H9 (cell line): Measurements from ENCODE around the gene CCNT2. TPM values are rescaled to one million over a fixed set of nuclear protein-coding genes. Genes with fewer than 3 reads are reported as not detected.

Experiments used
- DNase-seq: peaks from one replicate; pipeline ENCODE4 v3.0.0-alpha.2; 2017
- H2AFZ ChIP-seq: one replicate; pipeline ENCODE4 v1.6.1; 2013; ENCODE audit warnings: mild to moderate bottlenecking, low read length, control low read depth, moderate library complexity
- H2AK5ac ChIP-seq: 2 replicates; pipeline ENCODE4 v1.6.1; 2013; ENCODE audit warnings: low read length, control low read depth, mixed read lengths; ENCODE audit not compliant: insufficient read length
- H2BK120ac ChIP-seq: one replicate; pipeline ENCODE4 v1.6.1; 2013; ENCODE audit warnings: low read depth, mild to moderate bottlenecking, low read length, control low read depth, inconsistent platforms; ENCODE audit not compliant: poor library complexity, severe bottlenecking
- H2BK12ac ChIP-seq: 2 replicates; pipeline ENCODE4 v1.6.1; 2013; ENCODE audit warnings: low read length, control low read depth, mixed read lengths, low read depth; ENCODE audit not compliant: insufficient read length
- H2BK15ac ChIP-seq: 2 replicates; pipeline ENCODE4 v1.6.1; 2013; ENCODE audit warnings: low read depth, low read length, control low read depth
- H2BK20ac ChIP-seq: one replicate; pipeline ENCODE4 v1.6.1; 2013; ENCODE audit warnings: low read depth, mild to moderate bottlenecking, low read length, control low read depth, inconsistent platforms; ENCODE audit not compliant: poor library complexity, severe bottlenecking
- H2BK5ac ChIP-seq: 2 replicates; pipeline ENCODE4 v1.6.1; 2013; ENCODE audit warnings: low read length, control low read depth, mixed read lengths; ENCODE audit not compliant: insufficient read length
- H3K14ac ChIP-seq: 2 replicates; pipeline ENCODE4 v1.6.1; 2013; ENCODE audit warnings: low read length, control low read depth; ENCODE audit not compliant: insufficient read depth
- H3K18ac ChIP-seq: 2 replicates; pipeline ENCODE4 v1.6.1; 2013; ENCODE audit warnings: low read depth, mild to moderate bottlenecking, mixed read lengths, low read length, control low read depth; ENCODE audit not compliant: insufficient read length
- H3K23ac ChIP-seq: 2 replicates; pipeline ENCODE4 v1.6.1; 2013; ENCODE audit warnings: low read length, control low read depth, mixed read lengths, low read depth; ENCODE audit not compliant: insufficient read length
- H3K23me2 ChIP-seq: 2 replicates; pipeline ENCODE4 v1.6.1; 2013; ENCODE audit warnings: low read depth, mild to moderate bottlenecking, mixed read lengths, low read length, control low read depth; ENCODE audit not compliant: insufficient read length, poor library complexity, severe bottlenecking
- H3K27ac ChIP-seq: 2 replicates; pipeline ENCODE4 v1.5.1; 2013; ENCODE audit warnings: low read length, control low read depth, mixed read lengths, low read depth; ENCODE audit not compliant: insufficient read length
- H3K27me3 ChIP-seq: 2 replicates; pipeline ENCODE4 v1.6.1; 2013; ENCODE audit warnings: low read length, control low read depth, inconsistent platforms; ENCODE audit not compliant: insufficient read depth
- H3K4ac ChIP-seq: 2 replicates; pipeline ENCODE4 v1.6.1; 2013; ENCODE audit warnings: low read depth, mild to moderate bottlenecking, control low read depth, inconsistent platforms, low read length, moderate library complexity
- H3K4me1 ChIP-seq: 2 replicates; pipeline ENCODE4 v1.6.1; 2013; ENCODE audit warnings: low read length, control low read depth, inconsistent platforms; ENCODE audit not compliant: insufficient read depth
- H3K4me2 ChIP-seq: 2 replicates; pipeline ENCODE4 v1.6.1; 2013; ENCODE audit warnings: low read length, control low read depth, mixed read lengths; ENCODE audit not compliant: insufficient read length, insufficient read depth
- H3K56ac ChIP-seq: 2 replicates; pipeline ENCODE4 v1.6.1; 2013; ENCODE audit warnings: low read depth, mild to moderate bottlenecking, mixed read lengths, low read length, control low read depth; ENCODE audit not compliant: insufficient read length
- H3K79me1 ChIP-seq: 2 replicates; pipeline ENCODE4 v1.6.1; 2013; ENCODE audit warnings: low read depth, mild to moderate bottlenecking, moderate library complexity, low read length, control low read depth, inconsistent platforms; ENCODE audit not compliant: insufficient read depth, poor library complexity, severe bottlenecking
- H3K79me2 ChIP-seq: 2 replicates; pipeline ENCODE4 v1.6.1; 2013; ENCODE audit warnings: low read length, control low read depth, inconsistent platforms; ENCODE audit not compliant: insufficient read depth
- H3K9ac ChIP-seq: 2 replicates; pipeline ENCODE4 v1.6.1; 2013; ENCODE audit warnings: low read length, control low read depth, mixed read lengths; ENCODE audit not compliant: insufficient read length; ENCODE audit errors: extremely low read depth
- H3K9me3 ChIP-seq: one replicate; pipeline ENCODE4 v1.6.1; 2013; ENCODE audit warnings: low read depth, low read length, inconsistent platforms; ENCODE audit not compliant: control insufficient read depth
- H3T11ph ChIP-seq: one replicate; pipeline ENCODE4 v1.6.1; 2013; ENCODE audit warnings: mild to moderate bottlenecking, low read length, control low read depth, inconsistent platforms
- H4K20me1 ChIP-seq: one replicate; pipeline ENCODE4 v1.6.1; 2013; ENCODE audit not compliant: control insufficient read depth, insufficient read length, insufficient read depth
- H4K5ac ChIP-seq: 2 replicates; pipeline ENCODE4 v1.6.1; 2013; ENCODE audit warnings: low read depth, mild to moderate bottlenecking, mixed read lengths, low read length, control low read depth; ENCODE audit not compliant: insufficient read length
- H4K8ac ChIP-seq: replicated peaks from 2 replicates; pipeline ENCODE4 v1.6.1; 2013; ENCODE audit warnings: low read length, control low read depth, mixed read lengths, low read depth; ENCODE audit not compliant: insufficient read length
- H4K91ac ChIP-seq: 2 replicates; pipeline ENCODE4 v1.6.1; 2013; ENCODE audit warnings: low read depth, mild to moderate bottlenecking, moderate library complexity, mixed read lengths, low read length, control low read depth; ENCODE audit not compliant: insufficient read length
- H3K27ac Mint-ChIP-seq, 3 experiments: 2 replicates in 2 of 3; 3 replicates in 1 of 3; pipeline ENCODE4 v1.8.0; 2020 to 2021; ENCODE audit warnings: mixed read lengths in 3 of 3, mild to moderate bottlenecking in 1 of 3, moderate library complexity in 1 of 3
- H3K27me3 Mint-ChIP-seq: 2 replicates; pipeline ENCODE4 v1.8.0; 2021; ENCODE audit warnings: low read depth, mild to moderate bottlenecking, moderate library complexity, mixed read lengths
- H3K36me3 Mint-ChIP-seq, 3 experiments: 2 replicates in 2 of 3; 3 replicates in 1 of 3; pipeline ENCODE4 v1.8.0; 2020 to 2021; ENCODE audit warnings: low read depth in 3 of 3, mixed read lengths in 3 of 3; ENCODE audit not compliant: insufficient read depth in 1 of 3
- H3K4me1 Mint-ChIP-seq, 2 experiments: 2 replicates each; pipeline ENCODE4 v1.8.0; 2020; ENCODE audit warnings: mixed read lengths in 2 of 2
- H3K4me3 Mint-ChIP-seq, 2 experiments: 2 replicates in 1 of 2; 3 replicates in 1 of 2; pipeline ENCODE4 v1.8.0; 2020 to 2021; ENCODE audit warnings: mild to moderate bottlenecking in 2 of 2, mixed read lengths in 2 of 2, moderate library complexity in 1 of 2
- H3K9me3 Mint-ChIP-seq, 2 experiments: 2 replicates in 1 of 2; 3 replicates in 1 of 2; pipeline ENCODE4 v1.8.0; 2020; ENCODE audit warnings: mild to moderate bottlenecking in 2 of 2, mixed read lengths in 2 of 2, moderate library complexity in 1 of 2
- CTCF ChIP-seq: fragments of 200-600 bp; sonication (generic); conservative IDR thresholded peaks from 3 replicates; pipeline ENCODE4 v1.8.0; 2021; ENCODE audit warnings: antibody characterized with exemption, mild to moderate bottlenecking
- WGBS: extraction: QIAGEN DNeasy Blood & Tissue Kit; methylation state at CpG from one replicate; pipeline ENCODE4 v1.1.7; 2013; ENCODE audit warnings: missing lambda C conversion rate, low lambda C conversion rate, mixed read lengths; ENCODE audit not compliant: insufficient read length; ENCODE audit errors: extremely low coverage; 5-methylcytosine and 5-hydroxymethylcytosine counted together
- total RNA-seq: library from RNA; stranded (reverse); gene quantifications from 2 replicates; pipeline ENCODE4 v1.2.1, GENCODE V29; 2021

CCNT2 gene
- total RNA-seq, 1 experiment from 2014 or later = 42.0 TPM

- H3K9me3 ChIP-seq = no peaks in the 10 kb centered on the region
- no peak overlapping the region for H3K4ac ChIP-seq
- H4K8ac ChIP-seq = no peak overlapping the region
- no peak overlapping the region for H2BK120ac ChIP-seq
- no peaks in the 10 kb centered on the region for H3K4me1 ChIP-seq
- H4K20me1 ChIP-seq = no peaks in the 10 kb centered on the region
- H3K9ac ChIP-seq = no peak overlapping the region
- Mint-ChIP-seq H3K36me3 (peaks cover 0 to 2% (median 0%) of the 10 kb centered on the region in 3 experiments; a peak in 1 of 7 replicates), H3K9me3 (no peaks in the 10 kb centered on the region; a peak in 1 of 5 replicates), H3K27me3 (no peaks in the 10 kb centered on the region; the same call in 1 of the 2 replicates), H3K4me3 (no peak overlapping the region), H3K27ac (no peak overlapping the region), H3K4me1 (no peaks in the 10 kb centered on the region)
- H2AK5ac ChIP-seq = no peak overlapping the region
- H3K79me2 ChIP-seq = no peaks in the 10 kb centered on the region
- no peak overlapping the region for H2BK5ac ChIP-seq
- H2BK15ac ChIP-seq = no peak overlapping the region
- H3K18ac ChIP-seq = no peak overlapping the region
- no peak overlapping the region for H3K23ac ChIP-seq
- H2AFZ ChIP-seq = no peak overlapping the region
- H3K4me2 ChIP-seq = no peak overlapping the region
- no peak overlapping the region for H2BK20ac ChIP-seq
- no peaks in the 10 kb centered on the region for H3K79me1 ChIP-seq
- no CpG with 5 or more reads among the region's 7 CpGs for WGBS
- TF ChIP-seq CTCF = no peak
- H3K23me2 ChIP-seq = no peaks in the 10 kb centered on the region
- H2BK12ac ChIP-seq = no peak overlapping the region
- no peak overlapping the region for H3K14ac ChIP-seq
- no peak overlapping the region for H3T11ph ChIP-seq
- DNase-seq = no peak
- no peaks in the 10 kb centered on the region for H3K27me3 ChIP-seq
- no peak overlapping the region for H3K56ac ChIP-seq
- H3K27ac ChIP-seq = no peak overlapping the region
- H4K91ac ChIP-seq = no peak overlapping the region
- H4K5ac ChIP-seq = no peak overlapping the region
Observed at GRCh38 chr2:134980639-134981038, 62.0 kb downstream of the CCNT2 start.
